Stimulated activated CD8-positive, alpha-beta memory T cell treated with anti-CD3 and anti-CD28 coated beads, Interleukin-2, amount 100 ng/mL, for 1 hour (primary cell): ENCODE measurements around the gene UBE2J1.

ENCODE experiments used
- DNase-seq, 2 donors: peaks; one replicate each; pipeline ENCODE4 v3.0.0-alpha.2; 2020; ENCODE audit warnings: low read depth in 2 of 2

The UBE2J1 gene

DNA sequence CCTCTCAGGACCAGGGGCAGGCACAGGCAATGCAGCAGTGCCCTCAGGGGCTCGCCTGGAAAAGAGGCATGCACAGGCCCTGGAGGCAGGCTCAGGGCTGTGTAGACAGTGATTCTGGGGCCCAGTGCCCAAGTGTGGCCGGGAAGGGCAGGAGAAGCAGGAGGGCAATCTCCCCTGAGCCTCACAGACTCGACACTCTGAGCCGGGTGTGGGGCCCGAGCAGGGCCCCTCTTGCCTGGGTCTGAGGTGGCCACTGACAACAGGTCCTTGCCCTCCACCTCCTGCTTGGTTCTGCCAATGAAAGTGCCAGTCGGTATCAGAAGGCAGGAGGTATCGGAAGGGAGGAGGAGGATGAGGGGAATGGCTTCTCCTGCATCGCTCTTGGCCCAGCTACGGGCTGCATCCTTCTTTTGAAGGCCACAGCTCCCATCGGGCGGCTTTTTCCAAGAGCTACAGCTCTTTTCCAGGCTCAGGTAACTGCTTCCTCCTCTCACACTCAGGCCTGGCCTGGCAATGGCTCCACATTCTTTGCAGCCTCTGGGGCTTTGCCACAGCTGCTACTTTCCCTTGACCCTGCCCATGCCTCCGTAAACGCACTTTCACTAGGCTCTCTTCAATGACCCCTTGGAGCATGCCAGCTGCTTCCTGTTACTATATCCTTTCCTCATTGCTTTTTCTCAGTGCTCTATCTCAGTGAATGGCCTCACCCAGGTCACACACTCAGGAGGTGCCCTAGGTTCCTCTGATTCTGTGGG lies 61.9 kb downstream of the UBE2J1 start:
- DNase-seq = no peak

DNA sequence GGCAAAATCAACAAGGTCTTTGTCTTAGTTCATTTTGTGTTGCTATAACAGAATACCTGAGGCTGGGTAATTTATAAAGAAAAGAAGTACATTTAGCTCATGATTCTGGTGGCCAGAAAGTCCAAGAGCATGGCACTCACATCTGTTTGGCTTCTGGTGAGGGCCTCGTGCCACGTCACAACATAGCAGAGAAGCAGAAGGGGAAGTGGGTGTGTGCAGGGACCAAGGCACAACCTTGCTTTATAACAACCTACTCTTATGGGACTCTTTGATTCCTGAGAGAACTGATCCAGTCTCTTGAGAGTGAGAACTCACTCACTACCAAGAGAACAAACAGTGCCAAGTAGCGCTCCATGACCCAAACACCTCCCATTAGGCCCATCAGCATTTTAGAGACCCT lies 62.8 kb downstream of the UBE2J1 start:
- DNase-seq = no peak

DNA sequence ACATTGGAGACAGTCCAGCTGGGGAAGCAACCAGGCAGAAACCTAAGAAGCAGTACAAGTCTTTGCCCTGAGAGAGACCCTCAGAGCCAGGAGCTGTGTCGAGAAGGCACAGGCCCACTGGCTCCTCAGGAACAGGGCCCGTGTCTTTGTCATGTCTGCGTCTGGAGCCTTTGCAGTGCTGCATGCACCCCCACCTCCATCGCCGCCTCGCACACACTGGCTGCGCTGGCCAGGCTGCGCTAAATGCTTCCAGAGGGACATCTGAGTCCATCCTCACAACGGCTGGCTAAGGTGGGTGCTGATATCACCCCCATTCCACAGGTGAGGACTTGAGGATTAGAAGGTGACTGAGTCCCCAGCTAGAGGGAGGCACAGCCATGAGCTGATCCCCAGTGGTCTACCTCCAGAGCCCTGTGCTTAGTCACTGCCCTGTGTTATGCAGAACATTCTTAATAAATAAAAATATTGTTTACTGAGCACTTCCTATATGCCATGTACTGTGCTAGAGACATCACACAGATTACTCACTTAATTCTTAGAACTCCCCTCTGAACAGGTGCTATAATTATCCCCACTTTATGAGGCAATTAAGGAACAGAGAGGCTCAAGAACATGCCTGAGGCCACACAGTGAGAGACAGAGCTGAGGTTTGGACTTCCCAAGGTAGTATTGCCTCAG lies 65.0 kb downstream of the UBE2J1 start:
- DNase-seq = no peak

DNA sequence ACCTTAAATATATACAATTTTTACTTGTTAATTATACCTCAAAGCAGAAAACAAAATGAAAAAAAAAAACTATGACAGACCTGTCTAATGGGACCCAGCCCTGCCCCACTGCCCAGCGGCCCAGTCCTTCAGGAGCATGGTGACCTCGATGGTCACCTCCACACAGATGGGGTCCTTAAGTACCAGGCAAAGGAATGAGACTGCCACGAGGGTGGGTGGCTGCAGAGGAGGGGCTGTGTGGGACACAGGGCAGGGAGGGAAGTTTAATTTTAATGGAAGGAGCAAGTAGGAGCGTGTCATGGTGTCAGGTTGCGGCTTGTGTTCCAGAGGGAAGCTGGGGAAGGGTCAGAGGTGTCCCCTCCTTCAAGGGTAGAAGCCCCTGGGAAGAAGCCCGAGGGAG lies 66.0 kb downstream of the UBE2J1 start:
- no peak for DNase-seq

DNA sequence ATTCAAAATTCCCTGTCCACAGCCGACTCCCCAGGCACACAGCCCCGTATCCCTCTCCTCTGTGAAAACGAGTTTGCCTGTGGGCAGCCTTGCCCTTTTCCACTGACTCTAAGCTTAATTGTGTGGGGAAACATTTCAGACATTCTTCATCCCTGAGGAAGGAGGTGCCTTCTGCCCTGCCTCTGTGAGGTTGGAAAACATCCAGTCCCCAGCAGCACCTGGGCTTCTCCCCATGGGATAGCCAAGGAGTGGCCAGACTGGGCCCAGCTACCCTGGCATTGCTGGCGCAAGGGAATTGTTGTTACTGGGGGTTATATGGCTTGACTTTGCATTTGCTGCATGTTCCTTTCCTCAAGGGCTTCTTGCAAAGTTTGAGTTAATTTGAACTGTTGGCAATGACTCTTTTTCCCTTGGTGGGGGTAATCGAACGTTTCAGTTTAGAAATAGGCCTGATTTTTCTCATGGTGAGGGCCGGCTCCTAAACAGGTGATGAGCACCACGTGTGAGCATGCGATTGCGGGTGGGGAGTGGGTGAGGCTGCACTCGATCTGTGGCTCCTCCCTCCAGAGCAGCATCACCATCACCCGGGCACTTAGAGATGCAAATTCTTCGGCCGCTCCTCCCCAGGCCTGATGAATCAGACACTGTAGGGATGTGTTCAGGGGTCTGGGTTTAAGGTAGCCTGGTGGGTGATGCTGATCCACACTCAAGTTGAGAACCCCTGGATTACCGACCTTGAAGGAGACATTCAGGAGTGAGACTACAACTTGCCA lies 67.4 kb downstream of the UBE2J1 start:
- DNase-seq = no peak

DNA sequence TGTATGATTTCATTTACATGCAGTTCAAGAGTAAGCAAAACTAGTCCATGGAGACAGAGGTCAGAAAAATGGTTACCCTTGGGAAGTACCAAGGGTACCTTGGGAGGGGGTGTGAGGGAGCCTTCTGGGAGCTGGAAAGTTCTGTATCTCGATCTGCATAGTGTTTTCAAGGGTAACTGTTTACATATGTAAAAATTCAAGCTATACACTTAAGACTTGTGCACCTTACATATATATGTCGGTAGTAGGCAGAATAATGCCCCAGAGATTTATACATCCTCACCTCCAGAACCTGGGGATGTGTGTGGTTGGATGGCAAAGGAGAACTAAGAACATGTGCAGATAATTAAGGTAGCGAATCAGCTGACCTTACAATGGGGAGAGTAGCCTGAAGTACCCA lies 68.4 kb downstream of the UBE2J1 start:
- no peak for DNase-seq

DNA sequence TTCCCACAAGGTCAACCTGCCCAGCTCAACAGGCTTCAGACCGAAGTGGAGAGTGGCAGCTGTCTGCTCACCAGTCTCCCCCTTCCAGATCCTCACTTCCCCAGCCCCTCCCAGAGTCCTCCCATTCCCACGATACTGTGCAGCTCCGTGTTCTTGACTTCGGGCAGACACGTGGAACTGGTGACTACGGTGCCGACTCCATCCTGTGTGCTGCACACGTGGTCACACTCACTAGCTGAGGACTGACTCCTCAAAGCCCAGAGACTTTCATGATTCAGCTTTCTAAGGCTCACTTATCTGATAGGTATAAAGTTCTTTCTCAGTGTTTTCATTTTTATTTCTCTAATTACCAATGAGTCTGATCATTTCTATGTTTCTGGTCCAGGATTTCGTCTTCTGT lies 69.8 kb downstream of the UBE2J1 start:
- no peak for DNase-seq

DNA sequence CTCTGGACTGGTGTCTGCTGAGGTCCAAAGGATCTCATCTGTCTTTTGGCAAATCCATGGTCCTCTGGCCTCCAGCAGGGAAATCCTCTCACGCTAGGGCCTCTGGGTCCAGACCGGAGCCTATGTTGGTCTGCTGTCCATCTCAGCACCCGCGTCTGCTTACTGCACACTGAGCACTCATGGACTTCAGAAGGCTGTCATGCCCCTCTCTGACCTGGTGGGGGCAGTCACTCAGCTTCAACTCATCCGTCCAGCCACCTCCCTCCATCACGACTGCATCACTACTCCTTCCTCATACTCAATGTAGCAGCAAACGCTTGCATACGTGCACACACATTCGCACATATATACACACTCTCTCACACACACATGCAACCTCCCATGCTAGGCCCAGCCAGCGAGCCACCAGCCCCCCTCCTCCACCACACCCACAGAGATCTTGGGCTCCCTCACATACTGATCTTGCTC lies 70.7 kb downstream of the UBE2J1 start:
- no peak for DNase-seq

DNA sequence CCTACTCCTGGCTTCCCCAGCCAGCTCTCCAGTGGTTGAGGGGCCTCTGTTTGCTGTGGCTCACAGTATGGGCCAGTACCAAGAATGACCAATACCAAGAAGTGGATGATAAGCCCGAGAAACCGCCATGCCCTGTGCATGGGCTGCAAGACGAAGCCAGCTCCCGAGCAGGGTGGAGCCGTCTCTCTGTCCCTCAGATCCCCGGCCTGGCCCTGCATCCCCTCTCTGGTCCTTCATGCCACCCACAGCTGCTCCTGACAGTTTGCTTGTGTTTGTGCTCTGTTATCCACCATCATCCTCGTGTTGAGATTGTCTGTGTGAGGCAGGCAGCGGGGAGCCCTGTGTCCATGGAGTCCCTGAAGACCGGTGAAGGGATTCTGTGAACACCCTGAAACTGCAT lies 73.6 kb downstream of the UBE2J1 start:
- no peak for DNase-seq
